Activated naive CD4-positive, alpha-beta T cell treated with anti-CD3 and anti-CD28 coated beads, Interleukin-2, amount 50 U/mL, for 72 hours (primary cell): Measurements from ENCODE around the gene ZSWIM3. TPM values are rescaled to one million over a fixed set of nuclear protein-coding genes. Genes with fewer than 3 reads are reported as not detected.
"Not testable (repeated sequence)": the region's sequence is repeated elsewhere in the genome, so short reads cannot be mapped to it uniquely, and the experiment has no call there.

ENCODE experiments used
- ATAC-seq, 2 donors: fragments of 150-1000 bp; cut with Tn5 transposase; 2 replicates each; pipeline ENCODE4 v1.10.0; 2021; ENCODE audit warnings: mild to moderate bottlenecking in 2 of 2, moderate library complexity in 2 of 2
- DNase-seq, 2 donors: peaks; one replicate each; pipeline ENCODE4 v3.0.0; 2021 to 2022; ENCODE audit warnings: low spot score in 2 of 2
- H3K27ac Mint-ChIP-seq, 2 donors: one replicate each; pipeline ENCODE4 v1.8.0; 2022; ENCODE audit warnings: mild to moderate bottlenecking in 2 of 2, mixed read lengths in 2 of 2
- H3K36me3 Mint-ChIP-seq, 2 donors: one replicate each; pipeline ENCODE4 v1.8.0; 2022; ENCODE audit warnings: mixed read lengths in 2 of 2
- H3K9me3 Mint-ChIP-seq, 2 donors: one replicate each; pipeline ENCODE4 v1.8.0; 2022; ENCODE audit warnings: mixed read lengths in 2 of 2
- total RNA-seq, 2 donors: library from RNA; stranded (reverse); gene quantifications; one replicate each; pipeline ENCODE4 v1.2.3, GENCODE V29; 2022

The ZSWIM3 gene
- total RNA-seq, 2 donors from 2014 or later = 5.7 to 8.4 TPM

GRCh38 chr20:45892049-45892825 lies 34.8 kb downstream of the ZSWIM3 start:
- DNase-seq = no peak
- peaks cover 0 to 8% of the 10 kb centered on the region in 2 donors for H3K36me3 Mint-ChIP-seq
- no peak for ATAC-seq

GRCh38 chr20:45892828-45893500 lies 35.5 kb downstream of the ZSWIM3 start:
- Mint-ChIP-seq H3K27ac (peak overlapping the region; percentile 9 to 91), H3K9me3 (no peaks in the 10 kb centered on the region), H3K36me3 (peaks cover 0 to 8% of the 10 kb centered on the region in 2 donors)
- DNase-seq (no peak), ATAC-seq (peak in 1 of 2 donors; percentile 46)

More at GRCh38 chr20:45892049-45892825, 34.8 kb downstream of the ZSWIM3 start:
- peak overlapping the region; percentile 85 to 91 for H3K27ac Mint-ChIP-seq
- no peaks in the 10 kb centered on the region for H3K9me3 Mint-ChIP-seq

GRCh38 chr20:45893831-45894230 lies 36.4 kb downstream of the ZSWIM3 start:
- Mint-ChIP-seq H3K9me3 (no peaks in the 10 kb centered on the region), H3K36me3 (peaks cover 0 to 8% of the 10 kb centered on the region in 2 donors), H3K27ac (no peak overlapping the region)
- DNase-seq (no peak), ATAC-seq (no peak)

- ATAC-seq = no peak
- Mint-ChIP-seq H3K9me3 (no peaks in the 10 kb centered on the region), H3K36me3 (peaks cover 0 to 8% of the 10 kb centered on the region in 2 donors), H3K27ac (no peak overlapping the region)
- no peak for DNase-seq
Measured at GRCh38 chr20:45894797-45895196, 37.4 kb downstream of the ZSWIM3 start.

- Mint-ChIP-seq H3K9me3 (no peaks in the 10 kb centered on the region), H3K27ac (no peak overlapping the region), H3K36me3 (peaks cover 0 to 8% of the 10 kb centered on the region in 2 donors)
- DNase-seq = no peak
- no peak for ATAC-seq
Measured at GRCh38 chr20:45896641-45897161, 39.3 kb downstream of the ZSWIM3 start.

DNA sequence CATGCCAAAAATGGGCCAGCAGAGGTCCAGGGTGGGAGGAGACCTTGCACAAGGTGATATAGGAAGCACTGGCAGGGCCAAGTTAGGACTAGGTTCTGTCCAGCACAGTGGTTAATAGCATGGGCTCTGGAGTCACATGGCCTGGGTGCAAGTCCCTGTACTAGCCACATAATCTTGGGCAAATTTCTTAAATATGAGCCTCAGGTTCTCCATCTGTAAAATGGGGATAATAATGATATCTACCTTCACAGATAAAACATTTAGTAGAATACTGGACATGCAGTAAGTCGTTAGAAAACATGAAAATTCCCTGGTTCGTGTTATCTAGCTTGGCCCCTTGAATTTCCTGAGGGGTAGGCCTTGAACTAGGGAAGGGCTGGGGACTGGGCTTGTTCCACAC lies 39.9 kb downstream of the ZSWIM3 start:
- Mint-ChIP-seq H3K9me3 (no peaks in the 10 kb centered on the region), H3K36me3 (peaks cover 0 to 8% of the 10 kb centered on the region in 2 donors), H3K27ac (peak overlapping the region in 1 of 2 donors; percentile 9)
- ATAC-seq = no peak
- DNase-seq = no peak

DNA sequence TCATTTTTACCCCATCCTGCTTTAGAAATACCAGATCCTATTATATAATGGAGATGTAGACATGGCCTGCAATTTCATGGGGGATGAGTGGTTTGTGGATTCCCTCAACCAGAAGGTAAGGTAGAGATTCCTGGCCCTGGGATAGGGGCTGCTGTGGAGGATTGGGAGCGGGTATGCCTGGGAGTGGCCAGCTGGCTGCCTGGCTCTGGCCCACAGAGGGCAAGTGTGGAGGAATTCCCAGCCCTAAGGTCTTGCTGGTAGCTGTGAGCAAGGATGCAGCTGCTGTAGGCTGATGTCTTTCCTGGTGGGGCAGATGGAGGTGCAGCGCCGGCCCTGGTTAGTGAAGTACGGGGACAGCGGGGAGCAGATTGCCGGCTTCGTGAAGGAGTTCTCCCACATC lies 40.3 kb downstream of the ZSWIM3 start:
- ATAC-seq (no peak), DNase-seq (no peak)
- peaks cover 0 to 8% of the 10 kb centered on the region in 2 donors for H3K36me3 Mint-ChIP-seq
- no peaks in the 10 kb centered on the region for H3K9me3 Mint-ChIP-seq
- H3K27ac Mint-ChIP-seq = no peak overlapping the region

- ATAC-seq = no peak
- DNase-seq = no peak
- Mint-ChIP-seq H3K36me3 (peaks cover 0 to 8% of the 10 kb centered on the region in 2 donors), H3K27ac (no peak overlapping the region), H3K9me3 (no peaks in the 10 kb centered on the region)
Measured at GRCh38 chr20:45898285-45898684, 40.9 kb downstream of the ZSWIM3 start.

DNA sequence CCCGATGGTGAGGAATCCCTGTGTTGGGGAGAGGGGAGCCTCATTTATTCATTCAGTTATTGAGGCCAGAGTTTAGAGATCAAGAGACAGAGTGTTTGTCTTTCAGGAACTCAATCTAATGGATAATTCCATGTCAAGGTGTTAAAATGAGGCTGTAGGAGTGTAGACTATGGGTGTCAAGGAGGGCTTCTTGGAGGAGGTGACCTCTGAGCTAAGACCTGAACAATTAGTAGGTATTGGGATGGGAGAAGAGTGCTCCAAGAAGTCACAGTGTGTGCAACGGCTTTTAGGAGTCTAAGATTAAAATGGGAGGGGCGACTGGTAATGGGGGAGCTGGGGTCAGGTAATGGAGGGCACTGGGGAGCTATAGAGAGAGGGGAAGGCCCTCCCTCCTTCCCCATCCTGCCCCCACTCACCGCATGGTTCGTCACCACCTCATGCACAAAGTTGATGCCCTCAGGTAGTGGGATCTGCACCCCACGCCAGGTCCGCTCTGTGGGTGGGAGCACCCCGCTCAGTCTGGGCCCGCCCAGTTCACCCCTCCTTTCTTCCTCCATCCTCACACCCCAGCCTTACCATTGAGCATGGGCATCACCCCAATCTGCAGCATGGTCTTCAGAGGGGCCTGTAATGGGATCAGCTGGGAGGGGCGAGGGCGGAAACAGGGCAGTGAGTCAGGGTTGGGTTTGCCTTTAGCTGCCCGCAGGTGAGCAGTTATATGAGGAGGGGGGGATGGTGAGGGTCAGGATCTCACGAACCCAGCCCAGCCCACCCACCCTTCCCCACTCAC lies 41.8 kb downstream of the ZSWIM3 start:
- Mint-ChIP-seq H3K36me3 (peaks cover 0 to 2% of the 10 kb centered on the region in 2 donors), H3K27ac (no peak overlapping the region), H3K9me3 (no peaks in the 10 kb centered on the region)
- ATAC-seq (peak in 1 of 2 donors; percentile 24), DNase-seq (no peak)

DNA sequence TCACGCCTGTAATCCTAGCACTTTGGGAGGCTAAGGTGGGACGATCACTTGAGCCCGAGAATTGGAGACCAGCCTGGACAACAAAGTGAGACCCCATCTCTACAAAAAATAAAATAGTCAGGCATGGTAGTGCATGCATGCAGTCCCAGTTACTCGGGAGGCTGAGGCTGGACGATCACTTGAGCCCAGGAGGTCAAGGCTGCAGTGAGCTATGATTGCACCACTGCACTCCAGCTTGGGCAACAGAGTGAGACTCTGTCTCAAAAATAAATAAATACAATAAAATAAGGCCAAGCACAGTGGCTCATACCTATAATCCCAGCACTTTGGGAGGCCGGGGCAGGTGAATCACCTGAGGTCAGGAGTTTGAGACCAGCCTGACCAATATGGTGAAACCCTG lies 43.9 kb downstream of the ZSWIM3 start:
- not testable (repeated sequence) for H3K9me3 Mint-ChIP-seq

GRCh38 chr20:45902199-45902701 lies 44.8 kb downstream of the ZSWIM3 start:
- no peak for ATAC-seq
- DNase-seq = no peak
- Mint-ChIP-seq H3K27ac (no peak overlapping the region), H3K9me3 (no peaks in the 10 kb centered on the region), H3K36me3 (no peaks in the 10 kb centered on the region)

More for the DNA sequence above, 43.9 kb downstream of the ZSWIM3 start:
- not testable (repeated sequence) for ATAC-seq, H3K36me3 Mint-ChIP-seq, DNase-seq, H3K27ac Mint-ChIP-seq

DNA sequence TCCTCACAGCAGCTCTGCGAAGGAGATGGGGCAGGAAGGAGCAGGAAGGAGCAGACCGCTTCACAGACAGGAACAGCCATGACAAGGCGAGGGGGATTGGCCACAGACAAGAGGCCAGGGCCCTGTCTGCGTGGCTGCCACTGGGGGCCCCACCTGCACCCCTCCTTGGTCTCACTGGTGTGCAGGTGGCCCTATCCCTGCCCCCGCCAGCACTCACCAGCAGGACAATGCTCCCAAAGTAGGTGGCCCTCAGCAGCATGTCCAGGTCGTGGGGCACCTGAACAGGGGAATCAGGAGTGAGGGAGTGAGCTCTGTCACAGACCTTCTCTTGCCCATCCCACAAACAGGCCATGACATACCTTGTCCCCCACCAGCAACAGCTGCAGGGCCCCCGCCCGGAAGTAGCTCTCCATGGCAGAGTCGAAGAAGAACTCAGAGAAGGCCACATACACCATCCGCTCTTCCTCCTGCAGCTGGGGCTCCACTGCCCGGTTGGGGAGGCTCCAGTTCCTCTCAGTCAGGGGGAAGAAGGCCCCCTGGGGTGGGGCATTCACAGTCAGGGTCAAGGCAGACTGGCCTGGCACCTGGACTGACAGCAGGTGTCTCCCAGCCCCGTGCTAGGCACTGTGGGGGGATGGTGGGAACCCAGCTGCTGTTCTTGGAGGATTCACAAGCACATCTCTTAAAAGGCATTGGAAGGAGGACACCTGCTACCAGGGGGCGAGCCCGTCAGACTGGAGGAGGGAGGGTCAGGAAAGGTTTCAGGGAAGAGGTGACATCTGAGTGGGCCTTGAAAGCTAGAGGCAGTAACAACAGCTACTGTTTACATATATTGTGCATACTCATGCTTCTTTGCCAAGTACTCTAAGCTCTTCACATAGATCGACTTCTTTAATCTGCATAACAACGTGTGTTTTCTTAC lies 47.4 kb downstream of the ZSWIM3 start:
- H3K9me3 Mint-ChIP-seq = no peaks in the 10 kb centered on the region
- H3K36me3 Mint-ChIP-seq = no peaks in the 10 kb centered on the region
- no peak for ATAC-seq
- no peak for DNase-seq
- peak overlapping the region in 1 of 2 donors; percentile 7 for H3K27ac Mint-ChIP-seq

DNA sequence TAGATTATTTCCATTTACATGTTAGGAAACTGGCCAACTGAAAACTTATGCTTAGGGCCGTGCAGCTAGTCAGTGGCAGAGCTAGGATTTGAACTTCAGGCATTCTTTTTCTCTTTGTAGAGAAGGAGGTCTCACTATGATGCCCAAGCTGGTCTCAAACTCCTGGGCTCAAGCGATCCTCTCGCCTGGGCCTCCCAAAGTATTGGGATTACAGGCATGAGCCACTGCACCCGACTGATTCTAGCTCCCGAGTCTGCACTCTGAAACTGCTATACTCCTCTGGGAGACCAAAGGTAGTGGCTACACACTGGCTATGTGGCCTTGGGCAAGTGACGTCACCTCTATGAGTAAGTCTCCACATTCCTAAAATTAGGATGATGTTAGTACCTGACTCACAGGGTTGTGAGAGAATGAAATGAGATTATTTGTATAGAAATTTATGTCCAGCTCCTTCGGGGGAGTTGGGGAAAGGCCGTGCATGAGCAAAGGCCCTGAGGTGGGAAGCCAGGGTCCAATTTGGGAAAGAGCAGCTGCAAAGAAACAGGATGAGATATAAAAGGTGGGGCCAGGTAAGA lies 48.2 kb downstream of the ZSWIM3 start:
- no peaks in the 10 kb centered on the region for H3K36me3 Mint-ChIP-seq
- ATAC-seq = no peak

GRCh38 chr20:45907219-45907948 lies 50.0 kb downstream of the ZSWIM3 start:
- Mint-ChIP-seq H3K9me3 (peaks cover 0 to 4% of the 10 kb centered on the region in 2 donors), H3K36me3 (no peaks in the 10 kb centered on the region), H3K27ac (no peak overlapping the region)
- DNase-seq = no peak
- no peak for ATAC-seq

More for the DNA sequence above, 48.2 kb downstream of the ZSWIM3 start:
- Mint-ChIP-seq H3K27ac (no peak overlapping the region), H3K9me3 (peaks cover 0 to under 1% of the 10 kb centered on the region in 2 donors)
- DNase-seq = no peak

GRCh38 chr20:45908084-45908483 lies 50.7 kb downstream of the ZSWIM3 start:
- Mint-ChIP-seq H3K36me3 (no peaks in the 10 kb centered on the region), H3K27ac (no peak overlapping the region), H3K9me3 (peaks cover 0 to 4% of the 10 kb centered on the region in 2 donors)
- DNase-seq (no peak), ATAC-seq (no peak)
